PC-9 (cell line): ENCODE data around the gene PLIN5. TPM values are rescaled to one million over a fixed set of nuclear protein-coding genes. Genes with fewer than 3 reads are reported as not detected.

ENCODE experiments used
- BruUV-seq: library from RNA; stranded (reverse); fragments of 400-500 nt; replicated peaks from 2 replicates; lab custom pipeline; 2021; lab: Mats Ljungman, UMichigan
- CTCF ChIA-PET: fragments of 300-600 bp; sonication (Branson Sonifier 250); formaldehyde crosslinking; loops from one replicate; lab custom pipeline; 2022; ENCODE audit warnings: antibody characterized with exemption; lab: Charles Lee
- POLR2A ChIA-PET: fragments of 300-600 bp; sonication (Branson Sonifier 250); formaldehyde crosslinking; loops from one replicate; lab custom pipeline; 2022; ENCODE audit warnings: antibody characterized with exemption; ENCODE audit not compliant: unreplicated experiment; lab: Charles Lee
- DNase-seq, 2 experiments: peaks; one replicate each; pipeline versions ENCODE4 v3.0.0 to v3.0.0-alpha.2; 2015 to 2022; ENCODE audit warnings: mixed read lengths in 1 of 2
- H2AFZ ChIP-seq: fragments of 200-600 bp; sonication (generic); 2 replicates; pipeline ENCODE4 v1.8.1; 2017; ENCODE audit warnings: antibody characterized with exemption
- H3F3A ChIP-seq: fragments of 200-600 bp; sonication (generic); 2 replicates; pipeline ENCODE4 v1.8.1; 2017; ENCODE audit warnings: antibody characterized with exemption, mild to moderate bottlenecking, low read depth; ENCODE audit not compliant: insufficient read depth
- H3K27ac ChIP-seq: fragments of 200-600 bp; sonication (generic); 2 replicates; pipeline ENCODE4 v1.6.1; 2016; ENCODE audit warnings: mixed run types
- H3K27me3 ChIP-seq: fragments of 200-600 bp; sonication (generic); 2 replicates; pipeline ENCODE4 v1.6.1; 2016; ENCODE audit warnings: low read depth, mixed run types; ENCODE audit not compliant: insufficient read depth
- H3K36me3 ChIP-seq: fragments of 200-600 bp; sonication (generic); 2 replicates; pipeline ENCODE4 v1.6.1; 2016; ENCODE audit warnings: low read depth, mixed run types
- H3K4me1 ChIP-seq: fragments of 200-600 bp; sonication (generic); replicated peaks from 2 replicates; pipeline ENCODE4 v1.6.1; 2016; ENCODE audit warnings: mixed run types; ENCODE audit not compliant: insufficient read depth
- H3K4me2 ChIP-seq: fragments of 200-600 bp; sonication (generic); 2 replicates; pipeline ENCODE4 v1.6.1; 2017; ENCODE audit warnings: mixed run types
- H3K4me3 ChIP-seq: fragments of 200-600 bp; sonication (generic); 2 replicates; pipeline ENCODE4 v1.6.1; 2016; ENCODE audit warnings: mixed run types
- H3K79me2 ChIP-seq: fragments of 200-600 bp; sonication (generic); 2 replicates; pipeline ENCODE4 v1.6.1; 2017; ENCODE audit warnings: low read depth, mixed run types
- H3K9me2 ChIP-seq: fragments of 200-600 bp; sonication (generic); 2 replicates; pipeline ENCODE4 v1.8.1; 2017; ENCODE audit warnings: mild to moderate bottlenecking; ENCODE audit not compliant: insufficient read depth
- H3K9me3 ChIP-seq: fragments of 200-600 bp; sonication (generic); 2 replicates; pipeline ENCODE4 v1.8.1; 2016; ENCODE audit warnings: low read depth; ENCODE audit not compliant: insufficient read depth
- H4K20me1 ChIP-seq: fragments of 200-600 bp; sonication (generic); 2 replicates; pipeline ENCODE4 v1.8.1; 2017; ENCODE audit not compliant: insufficient read depth
- EZH2 ChIP-seq: fragments of 200-600 bp; sonication (generic); IDR thresholded peaks from 2 replicates; pipeline ENCODE4 v1.8.0; 2017; ENCODE audit warnings: antibody characterized with exemption, low read depth
- intact Hi-C: fragments of 100-400 bp; cut with micrococcal nuclease; formaldehyde crosslinking; loops from one replicate; pipeline ENCODE4 v1.10.0; 2022; ENCODE audit not compliant: unreplicated experiment
- total RNA-seq: library from RNA; stranded (reverse); gene quantifications from 2 replicates; pipeline ENCODE4 v1.2.3, GENCODE V29; 2021
- TF ChIP-seq, protein P1 (sequence below): fragments of 200-600 bp; sonication (generic); conservative IDR thresholded peaks from 2 replicates; pipeline ENCODE4 v1.6.1; 2017; ENCODE audit warnings: mixed run types, antibody characterized with exemption, mild to moderate bottlenecking, moderate library complexity

Gene PLIN5
- total RNA-seq, 1 experiment from 2014 or later = 4.4 TPM

DNA sequence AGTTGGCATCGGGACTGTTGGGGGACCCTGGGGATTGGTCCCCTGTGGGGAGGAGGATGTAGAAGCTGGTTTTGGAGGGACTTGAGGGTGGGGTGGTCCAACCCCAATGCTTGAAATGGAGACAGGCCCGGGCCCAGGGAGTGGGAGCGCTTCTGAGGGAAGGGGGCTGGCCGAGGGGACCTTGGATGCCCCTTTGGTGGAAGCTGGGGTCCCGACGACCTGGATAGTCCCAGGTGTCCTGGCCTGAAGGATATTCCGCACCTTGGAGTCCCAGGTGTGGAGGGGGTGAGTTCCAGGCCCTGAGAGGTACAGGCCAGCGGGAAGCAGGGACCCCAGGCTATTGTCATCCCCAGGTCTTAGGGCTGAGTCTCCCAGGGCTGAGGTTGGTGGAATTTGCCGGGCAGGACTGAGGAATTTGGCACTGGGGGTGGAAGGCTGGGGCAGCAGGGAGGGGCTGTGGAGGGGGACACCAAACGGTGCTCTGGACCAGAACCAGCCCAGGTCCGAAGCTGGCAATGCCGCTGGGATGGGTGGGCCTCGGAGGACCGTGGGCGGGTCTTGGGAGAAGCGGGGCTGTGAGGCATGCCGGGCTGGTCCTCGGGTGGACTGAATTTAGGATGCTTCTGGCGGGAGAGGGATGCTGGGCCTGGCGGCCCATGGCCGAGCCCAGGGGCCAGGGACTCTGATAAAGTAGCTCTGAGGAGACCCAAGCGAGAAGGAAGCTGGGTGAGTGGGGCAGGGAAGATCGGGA, 61.1 kb downstream of the PLIN5 start:
- ChIA-PET CTCF (interaction anchor here (0.6 kb wide), 1 partner anchor 48 kb away, joined by 7 read pairs; no protein-coding TSS in a partner anchor), POLR2A (no interaction called here)
- Histone ChIP-seq H3K27ac (no peak overlapping the region), H3K79me2 (peaks cover 11% of the 10 kb centered on the region), H3K4me3 (no peak overlapping the region), H3F3A (peaks cover 11% of the 10 kb centered on the region), H4K20me1 (no peaks in the 10 kb centered on the region), H3K27me3 (no peaks in the 10 kb centered on the region), H3K4me1 (peaks cover 6% of the 10 kb centered on the region; the same call in 1 of the 2 replicates), H2AFZ (no peak overlapping the region), H3K9me3 (no peaks in the 10 kb centered on the region), H3K9me2 (no peaks in the 10 kb centered on the region), H3K36me3 (no peaks in the 10 kb centered on the region), H3K4me2 (peak overlapping the region; percentile 84; the same call in 1 of the 2 replicates)
- BruUV-seq = no TSS peak
- DNase-seq = no peak
- TF ChIP-seq, protein P1, sequence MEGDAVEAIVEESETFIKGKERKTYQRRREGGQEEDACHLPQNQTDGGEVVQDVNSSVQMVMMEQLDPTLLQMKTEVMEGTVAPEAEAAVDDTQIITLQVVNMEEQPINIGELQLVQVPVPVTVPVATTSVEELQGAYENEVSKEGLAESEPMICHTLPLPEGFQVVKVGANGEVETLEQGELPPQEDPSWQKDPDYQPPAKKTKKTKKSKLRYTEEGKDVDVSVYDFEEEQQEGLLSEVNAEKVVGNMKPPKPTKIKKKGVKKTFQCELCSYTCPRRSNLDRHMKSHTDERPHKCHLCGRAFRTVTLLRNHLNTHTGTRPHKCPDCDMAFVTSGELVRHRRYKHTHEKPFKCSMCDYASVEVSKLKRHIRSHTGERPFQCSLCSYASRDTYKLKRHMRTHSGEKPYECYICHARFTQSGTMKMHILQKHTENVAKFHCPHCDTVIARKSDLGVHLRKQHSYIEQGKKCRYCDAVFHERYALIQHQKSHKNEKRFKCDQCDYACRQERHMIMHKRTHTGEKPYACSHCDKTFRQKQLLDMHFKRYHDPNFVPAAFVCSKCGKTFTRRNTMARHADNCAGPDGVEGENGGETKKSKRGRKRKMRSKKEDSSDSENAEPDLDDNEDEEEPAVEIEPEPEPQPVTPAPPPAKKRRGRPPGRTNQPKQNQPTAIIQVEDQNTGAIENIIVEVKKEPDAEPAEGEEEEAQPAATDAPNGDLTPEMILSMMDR = no peak
- no peak for TF ChIP-seq EZH2
- intact Hi-C loops = no loop called here

- CTCF ChIA-PET = interaction anchor here (0.6 kb wide), 1 partner anchor 49 kb away, joined by 7 read pairs; no protein-coding TSS in a partner anchor
- peaks cover 11% of the 10 kb centered on the region for H3K79me2 ChIP-seq
Measured at GRCh38 chr19:4473011-4473762, 61.8 kb downstream of the PLIN5 start.

More at GRCh38 chr19:4473011-4473762, 61.8 kb downstream of the PLIN5 start:
- no peaks in the 10 kb centered on the region for H3K27me3 ChIP-seq
- BruUV-seq = no TSS peak
- no peak for DNase-seq
- no peak overlapping the region for H2AFZ ChIP-seq
- peak overlapping the region; percentile 84 for H3K4me2 ChIP-seq
- peaks cover 6% of the 10 kb centered on the region; the same call in 1 of the 2 replicates for H3K4me1 ChIP-seq
- no peaks in the 10 kb centered on the region for H3K36me3 ChIP-seq
- POLR2A ChIA-PET = interaction anchor here (0.5 kb wide), 1 partner anchor 68 kb away, joined by 3 read pairs; no protein-coding TSS in a partner anchor
- H3K9me2 ChIP-seq = no peaks in the 10 kb centered on the region
- peaks cover 11% of the 10 kb centered on the region for H3F3A ChIP-seq
- peak overlapping the region; percentile 64 for H3K4me3 ChIP-seq
- H4K20me1 ChIP-seq = no peaks in the 10 kb centered on the region
- no peak for TF ChIP-seq EZH2
- TF ChIP-seq, protein P1 = no peak
- no peak overlapping the region for H3K27ac ChIP-seq
- H3K9me3 ChIP-seq = no peaks in the 10 kb centered on the region
- intact Hi-C loops = no loop called here

Other genes with a start within 250 kb of the PLIN5 start
- not detected in 2 replicates for gene TMIGD2, start 232.8 kb downstream of the PLIN5 start, total RNA-seq
- not detected in 2 replicates for gene FSD1, start 230.6 kb downstream of the PLIN5 start, total RNA-seq
- 26.9 and 29.8 TPM in 2 replicates for gene STAP2, start 196.4 kb downstream of the PLIN5 start, total RNA-seq
- 12.6 and 19.1 TPM in 2 replicates for gene MPND, start 191.7 kb downstream of the PLIN5 start, total RNA-seq
- 45.8 and 49.2 TPM in 2 replicates for gene SH3GL1, start 134.7 kb downstream of the PLIN5 start, total RNA-seq
- 24.3 and 30.0 TPM in 2 replicates for gene CHAF1A, start 132.6 kb downstream of the PLIN5 start, total RNA-seq
- 79.4 and 94.7 TPM in 2 replicates for gene UBXN6, start 77.4 kb downstream of the PLIN5 start, total RNA-seq
- gene HDGFL2, start 62.9 kb downstream of the PLIN5 start, total RNA-seq = 50.8 and 60.2 TPM in 2 replicates
- 1.6 and 1.8 TPM in 2 replicates for gene PLIN4, start 16.7 kb downstream of the PLIN5 start, total RNA-seq
- 22.0 and 25.6 TPM in 2 replicates for gene LRG1, start 4.8 kb upstream of the PLIN5 start, total RNA-seq
- gene SEMA6B, start 24.5 kb upstream of the PLIN5 start, total RNA-seq = 3.3 and 5.0 TPM in 2 replicates
- gene TNFAIP8L1, start 104.3 kb upstream of the PLIN5 start, total RNA-seq = 17.8 and 18.6 TPM in 2 replicates
- gene MYDGF, start 135.1 kb upstream of the PLIN5 start, total RNA-seq = 60.1 and 76.3 TPM in 2 replicates
- 83.3 and 85.3 TPM in 2 replicates for gene DPP9, start 188.6 kb upstream of the PLIN5 start, total RNA-seq